HEK293T (cell line): ENCODE results near the gene ELMO2.

ENCODE experiments used
- ARNT ChIP-seq: fragments of 450-650 bp; IDR thresholded peaks from 2 replicates; pipeline ENCODE4 v1.6.1; 2017; ENCODE audit warnings: mild to moderate bottlenecking
- BHLHE40 ChIP-seq: fragments of 450-650 bp; IDR thresholded peaks from 2 replicates; pipeline ENCODE4 v1.6.1; 2016; ENCODE audit warnings: mild to moderate bottlenecking, moderate library complexity, borderline replicate concordance
- CTBP1 ChIP-seq: fragments of 450-650 bp; IDR thresholded peaks from 2 replicates; pipeline ENCODE4 v1.6.1; 2016; ENCODE audit warnings: borderline replicate concordance
- ELF4 ChIP-seq: fragments of 450-650 bp; IDR thresholded peaks from 2 replicates; pipeline ENCODE4 v1.6.1; 2017; ENCODE audit warnings: antibody characterized with exemption
- FOXA1 ChIP-seq: fragments of 450-650 bp; IDR thresholded peaks from 2 replicates; pipeline ENCODE4 v1.6.1; 2016; ENCODE audit warnings: mild to moderate bottlenecking
- FOXK2 ChIP-seq: fragments of 450-650 bp; IDR thresholded peaks from 2 replicates; pipeline ENCODE4 v1.6.1; 2016; ENCODE audit warnings: mild to moderate bottlenecking
- FOXM1 ChIP-seq: fragments of 450-650 bp; IDR thresholded peaks from 2 replicates; pipeline ENCODE4 v1.6.1; 2017; ENCODE audit warnings: mild to moderate bottlenecking, borderline replicate concordance
- LEF1 ChIP-seq: fragments of 450-650 bp; IDR thresholded peaks from 2 replicates; pipeline ENCODE4 v1.6.1; 2017; ENCODE audit warnings: mild to moderate bottlenecking, borderline replicate concordance
- NFRKB ChIP-seq: fragments of 450-650 bp; IDR thresholded peaks from 2 replicates; pipeline ENCODE4 v1.6.1; 2016; ENCODE audit warnings: mild to moderate bottlenecking, moderate library complexity
- SP1 ChIP-seq: fragments of 450-650 bp; IDR thresholded peaks from 2 replicates; pipeline ENCODE4 v1.6.1; 2017
- SUZ12 ChIP-seq: fragments of 450-650 bp; IDR thresholded peaks from 2 replicates; pipeline ENCODE4 v1.6.1; 2016; ENCODE audit warnings: mild to moderate bottlenecking
- TARDBP ChIP-seq: fragments of 450-650 bp; IDR thresholded peaks from 2 replicates; pipeline ENCODE4 v1.6.1; 2016
- TF ChIP-seq, protein P1 (sequence below): fragments of 450-650 bp; IDR thresholded peaks from 2 replicates; pipeline ENCODE4 v1.6.1; 2016

GRCh38 chr20:46346770-46347169 lies 59.6 kb downstream of the ELMO2 start:
- TF ChIP-seq BHLHE40 (no peak), CTBP1 (no peak), SUZ12 (no peak), NFRKB (no peak), LEF1 (no peak), ARNT (no peak), FOXA1 (no peak), SP1 (no peak), ELF4 (no peak), FOXM1 (no peak), FOXK2 (no peak), TARDBP (no peak)
- TF ChIP-seq, protein P1, sequence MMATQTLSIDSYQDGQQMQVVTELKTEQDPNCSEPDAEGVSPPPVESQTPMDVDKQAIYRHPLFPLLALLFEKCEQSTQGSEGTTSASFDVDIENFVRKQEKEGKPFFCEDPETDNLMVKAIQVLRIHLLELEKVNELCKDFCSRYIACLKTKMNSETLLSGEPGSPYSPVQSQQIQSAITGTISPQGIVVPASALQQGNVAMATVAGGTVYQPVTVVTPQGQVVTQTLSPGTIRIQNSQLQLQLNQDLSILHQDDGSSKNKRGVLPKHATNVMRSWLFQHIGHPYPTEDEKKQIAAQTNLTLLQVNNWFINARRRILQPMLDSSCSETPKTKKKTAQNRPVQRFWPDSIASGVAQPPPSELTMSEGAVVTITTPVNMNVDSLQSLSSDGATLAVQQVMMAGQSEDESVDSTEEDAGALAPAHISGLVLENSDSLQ: no peak
